Sigmoid colon (tissue), 4 donors: ENCODE results near the gene BRSK1.

ENCODE experiments used
- EP300 ChIP-seq, 4 donors: sonication (generic); formaldehyde crosslinking; IDR thresholded peaks; one replicate each; pipeline ENCODE4 v1.6.1; 2017; ENCODE audit warnings: antibody characterized with exemption in 4 of 4
- POLR2A ChIP-seq, 2 donors: fragments of 450-650 bp; IDR thresholded peaks; one replicate each; pipeline ENCODE4 v1.6.1; 2016; ENCODE audit warnings: antibody characterized with exemption in 2 of 2, mild to moderate bottlenecking in 2 of 2, moderate library complexity in 2 of 2
- POLR2AphosphoS5 ChIP-seq, 4 donors: sonication (generic); formaldehyde crosslinking; IDR thresholded peaks; one replicate each; pipeline ENCODE4 v1.6.1; 2017; ENCODE audit warnings: antibody characterized with exemption in 4 of 4
- TF ChIP-seq, protein P1 (sequence below), 4 experiments: fragments of 450-650 bp in 3 of 4; fragments of 200-600 bp in 1 of 4; IDR thresholded peaks; one replicate each; pipeline ENCODE4 v1.5.1; 2016 to 2019; ENCODE audit warnings: antibody characterized with exemption in 4 of 4, mild to moderate bottlenecking in 3 of 4, moderate library complexity in 2 of 4

DNA sequence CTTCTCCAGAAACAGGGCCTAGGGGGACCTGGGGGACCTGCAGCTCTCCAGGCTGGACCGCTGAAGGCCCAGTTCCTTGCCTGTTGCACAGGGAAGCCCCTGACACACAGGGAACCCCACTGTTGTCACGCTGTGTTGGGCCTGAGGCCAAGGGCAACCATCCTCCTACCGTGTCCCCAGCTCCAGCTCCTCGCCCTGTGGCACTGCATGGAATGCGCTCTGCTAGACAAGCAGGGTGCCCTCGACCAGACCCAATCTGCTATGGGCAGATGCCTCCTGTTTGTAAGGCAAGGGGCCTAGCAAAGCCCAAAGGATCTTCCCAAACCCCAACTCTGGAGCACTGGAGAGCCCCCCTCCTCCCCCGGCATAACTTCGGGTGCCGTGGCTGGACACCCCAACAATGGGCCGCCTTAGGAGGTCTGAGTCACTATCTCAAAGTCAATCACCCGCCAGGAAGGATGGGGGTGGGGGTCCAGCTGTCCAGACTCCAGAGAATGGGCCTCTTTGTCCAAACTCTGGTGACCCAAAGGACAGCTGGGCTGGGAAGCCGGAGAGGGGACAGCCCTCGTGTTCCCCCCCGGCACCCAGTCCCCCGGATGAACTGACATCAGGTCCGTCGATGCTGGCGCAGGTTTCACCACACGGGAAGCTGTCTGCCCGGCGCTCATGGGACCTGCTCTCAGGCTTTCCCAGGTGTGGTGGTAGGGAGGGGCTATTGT is 3.7 kb downstream of the BRSK1 start:
- no peak for TF ChIP-seq POLR2A (IDR thresholded peaks at IDR 0.05)
- TF ChIP-seq POLR2AphosphoS5 (IDR thresholded peaks at IDR 0.05), result no peak
- TF ChIP-seq, protein P1, sequence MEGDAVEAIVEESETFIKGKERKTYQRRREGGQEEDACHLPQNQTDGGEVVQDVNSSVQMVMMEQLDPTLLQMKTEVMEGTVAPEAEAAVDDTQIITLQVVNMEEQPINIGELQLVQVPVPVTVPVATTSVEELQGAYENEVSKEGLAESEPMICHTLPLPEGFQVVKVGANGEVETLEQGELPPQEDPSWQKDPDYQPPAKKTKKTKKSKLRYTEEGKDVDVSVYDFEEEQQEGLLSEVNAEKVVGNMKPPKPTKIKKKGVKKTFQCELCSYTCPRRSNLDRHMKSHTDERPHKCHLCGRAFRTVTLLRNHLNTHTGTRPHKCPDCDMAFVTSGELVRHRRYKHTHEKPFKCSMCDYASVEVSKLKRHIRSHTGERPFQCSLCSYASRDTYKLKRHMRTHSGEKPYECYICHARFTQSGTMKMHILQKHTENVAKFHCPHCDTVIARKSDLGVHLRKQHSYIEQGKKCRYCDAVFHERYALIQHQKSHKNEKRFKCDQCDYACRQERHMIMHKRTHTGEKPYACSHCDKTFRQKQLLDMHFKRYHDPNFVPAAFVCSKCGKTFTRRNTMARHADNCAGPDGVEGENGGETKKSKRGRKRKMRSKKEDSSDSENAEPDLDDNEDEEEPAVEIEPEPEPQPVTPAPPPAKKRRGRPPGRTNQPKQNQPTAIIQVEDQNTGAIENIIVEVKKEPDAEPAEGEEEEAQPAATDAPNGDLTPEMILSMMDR (IDR thresholded peaks at IDR 0.05), result no peak
- no peak for TF ChIP-seq EP300 (IDR thresholded peaks at IDR 0.05)
